ENCODE data around the gene STRA6. TPM values are rescaled to one million over a fixed set of nuclear protein-coding genes. Genes with fewer than 3 reads are reported as not detected.
A peak's percentile ranks its signal among the peaks of the same experiment; 100 is the strongest.

Gene STRA6
- total RNA-seq, 1 donor from 2014 or later: not detected

DNA sequence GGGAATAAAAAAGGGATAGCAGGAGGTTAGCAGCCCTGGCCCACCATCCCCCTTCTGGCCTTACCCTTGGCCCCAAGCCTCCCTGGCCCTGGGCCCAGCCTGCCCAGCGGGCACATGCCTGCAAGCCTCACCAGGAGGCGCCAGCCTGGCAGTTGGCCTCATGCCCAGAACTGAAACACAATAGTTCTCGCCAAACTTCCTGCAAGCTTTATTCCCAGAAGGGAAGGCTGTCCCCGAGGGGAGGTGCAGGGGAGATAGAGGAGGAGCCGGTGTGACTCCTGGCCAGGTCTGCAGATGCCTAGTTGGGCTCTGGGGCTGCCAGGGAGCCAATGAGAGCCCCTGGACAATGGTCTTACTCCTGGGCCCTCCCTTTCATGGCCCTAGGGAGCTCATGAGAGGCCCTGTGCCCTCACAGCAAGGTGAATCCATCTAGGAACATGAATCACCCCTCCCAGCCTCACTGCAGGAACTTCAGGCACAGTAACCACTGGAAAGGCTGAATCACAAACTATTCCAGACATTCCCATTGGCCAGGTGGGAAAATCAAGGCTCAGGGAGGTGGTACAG is 37.5 kb upstream of the STRA6 start:
- ATAC-seq: peak; percentile 69
- peak overlapping the region; percentile 36 for H3K27ac ChIP-seq

DNA sequence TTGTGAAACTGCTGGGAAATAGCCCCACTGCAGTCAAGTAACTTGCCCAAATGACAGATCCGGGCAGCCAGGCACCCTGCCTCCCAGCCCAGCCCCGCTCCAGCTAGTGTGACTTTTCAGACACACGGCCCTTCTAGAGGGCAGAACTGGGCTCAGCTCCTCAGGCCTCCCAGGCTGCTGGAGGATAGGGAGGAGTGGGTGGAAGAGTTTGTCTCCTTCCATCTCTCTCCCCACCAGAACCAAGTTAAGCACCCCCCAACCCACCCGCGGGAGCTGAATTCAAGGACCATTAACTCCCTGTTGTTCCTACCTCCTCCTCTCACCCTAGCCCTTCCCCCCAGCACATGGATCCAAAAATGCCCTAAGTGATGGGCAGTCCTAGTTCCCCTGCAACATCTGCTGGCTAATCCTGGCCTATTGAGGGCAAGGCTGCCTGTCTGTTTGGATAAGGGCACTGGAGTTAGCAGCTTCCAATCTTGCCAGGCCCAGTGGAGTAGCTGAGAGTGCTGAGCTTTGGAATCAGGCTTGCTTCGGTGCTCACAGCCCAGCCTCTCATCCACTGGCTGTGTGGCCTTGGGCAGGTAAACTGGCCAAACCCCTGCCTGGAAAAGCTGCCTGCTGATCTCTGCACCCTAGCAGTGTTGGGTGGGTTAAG is 36.6 kb upstream of the STRA6 start:
- H3K4me1 ChIP-seq: peaks cover 16% of the 10 kb centered on the region
- H3K36me3 ChIP-seq: no peaks in the 10 kb centered on the region
- H3K9me3 ChIP-seq: no peaks in the 10 kb centered on the region
- no peak overlapping the region for H3K27ac ChIP-seq
- no peak overlapping the region for H3K4me3 ChIP-seq
- H3K27me3 ChIP-seq: no peaks in the 10 kb centered on the region
- DNase-seq (no peak), ATAC-seq (no peak)
- intact Hi-C loops (cut with DNase I): no loop called here
- TF ChIP-seq, protein P1, sequence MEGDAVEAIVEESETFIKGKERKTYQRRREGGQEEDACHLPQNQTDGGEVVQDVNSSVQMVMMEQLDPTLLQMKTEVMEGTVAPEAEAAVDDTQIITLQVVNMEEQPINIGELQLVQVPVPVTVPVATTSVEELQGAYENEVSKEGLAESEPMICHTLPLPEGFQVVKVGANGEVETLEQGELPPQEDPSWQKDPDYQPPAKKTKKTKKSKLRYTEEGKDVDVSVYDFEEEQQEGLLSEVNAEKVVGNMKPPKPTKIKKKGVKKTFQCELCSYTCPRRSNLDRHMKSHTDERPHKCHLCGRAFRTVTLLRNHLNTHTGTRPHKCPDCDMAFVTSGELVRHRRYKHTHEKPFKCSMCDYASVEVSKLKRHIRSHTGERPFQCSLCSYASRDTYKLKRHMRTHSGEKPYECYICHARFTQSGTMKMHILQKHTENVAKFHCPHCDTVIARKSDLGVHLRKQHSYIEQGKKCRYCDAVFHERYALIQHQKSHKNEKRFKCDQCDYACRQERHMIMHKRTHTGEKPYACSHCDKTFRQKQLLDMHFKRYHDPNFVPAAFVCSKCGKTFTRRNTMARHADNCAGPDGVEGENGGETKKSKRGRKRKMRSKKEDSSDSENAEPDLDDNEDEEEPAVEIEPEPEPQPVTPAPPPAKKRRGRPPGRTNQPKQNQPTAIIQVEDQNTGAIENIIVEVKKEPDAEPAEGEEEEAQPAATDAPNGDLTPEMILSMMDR (IDR thresholded peaks at IDR 0.05): no peak

More for the DNA sequence above, 37.5 kb upstream of the STRA6 start:
- TF ChIP-seq, protein P1 (IDR thresholded peaks at IDR 0.05): peak; percentile 56
- peaks cover 4% of the 10 kb centered on the region for H3K27me3 ChIP-seq
- H3K4me3 ChIP-seq: no peak overlapping the region
- no peaks in the 10 kb centered on the region for H3K9me3 ChIP-seq
- intact Hi-C loops (cut with DNase I): no loop called here
- peak; percentile 90 for DNase-seq
- no peaks in the 10 kb centered on the region for H3K36me3 ChIP-seq
- H3K4me1 ChIP-seq: peaks cover 16% of the 10 kb centered on the region

DNA sequence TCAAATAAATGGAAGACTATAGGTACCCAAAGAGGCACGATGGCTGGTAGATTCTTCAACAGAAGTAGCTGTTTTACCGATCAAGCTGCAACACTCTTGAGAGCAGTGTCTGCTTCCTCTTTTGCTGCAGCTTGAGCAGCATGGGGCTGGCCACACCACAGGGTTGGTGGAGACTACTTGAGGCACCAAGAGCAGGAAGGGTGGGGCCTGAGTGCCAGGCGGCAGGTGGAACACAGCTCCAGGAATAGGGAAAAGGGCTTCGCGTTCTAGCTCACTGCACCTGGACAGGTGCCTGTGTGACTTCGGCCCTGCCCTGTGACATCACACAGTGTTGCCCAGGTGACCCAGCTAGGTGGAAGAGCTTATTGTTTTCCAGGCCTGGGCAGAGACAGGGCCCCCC is 33.4 kb upstream of the STRA6 start, which contains the start of gene CCDC33:
CCDC33 (plus strand) TSS at position 365 of the 400 bp plus-strand sequence. CDS start 394 bp downstream, outside the sequence.
- intact Hi-C loops (cut with DNase I): no loop called here
- H3K27me3 ChIP-seq: no peaks in the 10 kb centered on the region
- TF ChIP-seq, protein P1 (IDR thresholded peaks at IDR 0.05): no peak
- no peak within 1 kb of the TSS for H3K27ac ChIP-seq
- DNase-seq: peak; percentile 78
- ATAC-seq: peak; percentile 69
- H3K4me3 ChIP-seq: no peak within 1 kb of the TSS
- H3K4me1 ChIP-seq: peaks cover 11% of the 10 kb centered on the region
- no peaks in the 10 kb centered on the region for H3K9me3 ChIP-seq
- H3K36me3 ChIP-seq: no peaks in the 10 kb centered on the region

DNA sequence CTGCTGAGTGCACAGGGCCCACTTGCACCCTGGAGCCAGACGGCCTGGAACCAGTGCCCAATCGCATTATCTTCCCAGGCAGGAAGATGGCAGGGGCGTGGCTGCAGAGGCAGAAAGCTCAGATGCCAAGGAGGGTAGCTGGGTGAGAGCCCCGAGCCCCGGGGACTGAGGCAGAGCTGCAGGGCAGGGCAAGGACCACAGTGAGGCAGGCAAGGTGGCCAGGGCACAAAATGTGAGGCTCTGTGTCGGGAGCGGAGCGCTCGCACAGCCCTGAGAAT is 31.9 kb upstream of the STRA6 start:
- DNase-seq: no peak

DNA sequence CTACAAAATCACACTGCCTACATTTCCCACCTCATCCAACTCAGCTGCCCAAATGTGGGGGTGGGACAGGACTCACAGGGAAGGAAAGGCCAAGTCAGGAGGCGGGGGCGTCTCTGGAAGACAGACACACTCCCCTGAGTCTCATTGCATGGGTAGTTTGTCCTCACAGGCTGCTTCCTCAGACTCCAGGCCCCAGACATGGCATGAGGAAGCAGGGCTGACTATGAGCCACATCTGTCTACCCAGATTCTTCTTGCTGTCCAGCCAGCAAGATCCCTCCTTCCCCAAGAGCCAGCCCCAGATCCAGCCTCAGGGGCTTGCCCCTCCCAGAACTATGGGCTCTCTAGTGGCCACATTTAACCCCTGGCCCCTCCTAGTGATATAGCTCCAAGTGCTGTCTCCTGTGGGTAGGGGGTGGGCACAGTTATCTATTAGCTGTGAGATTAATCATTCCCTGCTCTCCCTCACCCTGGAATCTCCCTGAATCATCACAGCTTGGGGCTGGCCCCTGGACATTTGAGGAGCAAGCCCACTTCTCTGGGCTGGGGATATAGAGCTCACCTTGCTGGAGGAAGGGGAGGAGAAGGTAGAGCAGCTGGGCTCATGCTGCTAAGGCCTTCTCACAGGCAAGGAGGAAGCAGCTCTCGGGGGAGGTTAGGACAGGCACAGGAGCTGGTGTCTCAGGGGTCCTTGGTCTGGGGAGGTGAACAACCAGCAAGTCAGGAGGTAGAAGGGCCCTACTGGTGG is 31.4 kb upstream of the STRA6 start:
- intact Hi-C loops (cut with DNase I): no loop called here
- no peak for ATAC-seq
- Histone ChIP-seq H3K36me3 (no peaks in the 10 kb centered on the region), H3K4me1 (no peaks in the 10 kb centered on the region), H3K27ac (no peak overlapping the region), H3K4me3 (no peak overlapping the region), H3K27me3 (no peaks in the 10 kb centered on the region), H3K9me3 (no peaks in the 10 kb centered on the region)
- TF ChIP-seq, protein P1 (IDR thresholded peaks at IDR 0.05): no peak
- DNase-seq: no peak

More for the DNA sequence above, 31.9 kb upstream of the STRA6 start:
- peaks cover 2% of the 10 kb centered on the region for H3K4me1 ChIP-seq
- no peaks in the 10 kb centered on the region for H3K9me3 ChIP-seq
- no peak overlapping the region for H3K4me3 ChIP-seq
- intact Hi-C loops (cut with DNase I): no loop called here
- no peak overlapping the region for H3K27ac ChIP-seq
- TF ChIP-seq, protein P1 (IDR thresholded peaks at IDR 0.05): no peak
- no peaks in the 10 kb centered on the region for H3K27me3 ChIP-seq
- no peak for ATAC-seq
- no peaks in the 10 kb centered on the region for H3K36me3 ChIP-seq
